ENCODE measurements around the gene SEL1L.
"Not testable (repeated sequence)": the region's sequence is repeated elsewhere in the genome, so short reads cannot be mapped to it uniquely, and the experiment has no call there.

SEL1L gene

GRCh38 chr14:81432219-81432661 is 101.4 kb downstream of the SEL1L start:
- H3K27me3 Mint-ChIP-seq = peaks cover 73% of the 10 kb centered on the region
- ATAC-seq = no peak
- H3K4me1 Mint-ChIP-seq = peaks cover 19% of the 10 kb centered on the region
- no peak overlapping the region for H3K4me3 Mint-ChIP-seq
- no peaks in the 10 kb centered on the region for H3K9me3 Mint-ChIP-seq
- no peak overlapping the region for H3K27ac Mint-ChIP-seq
- no peaks in the 10 kb centered on the region for H3K36me3 Mint-ChIP-seq

- Mint-ChIP-seq H3K9me3 (no peaks in the 10 kb centered on the region), H3K27me3 (peaks cover 74% of the 10 kb centered on the region), H3K4me3 (no peak overlapping the region), H3K36me3 (no peaks in the 10 kb centered on the region), H3K4me1 (peaks cover 9% of the 10 kb centered on the region), H3K27ac (no peak overlapping the region)
- ATAC-seq = no peak
Measured at GRCh38 chr14:81430235-81430634, 103.4 kb downstream of the SEL1L start.

GRCh38 chr14:81429749-81430148 is 103.9 kb downstream of the SEL1L start:
- not testable (repeated sequence) for H3K4me3 Mint-ChIP-seq, H3K27ac Mint-ChIP-seq, ATAC-seq, H3K4me1 Mint-ChIP-seq, H3K36me3 Mint-ChIP-seq, H3K9me3 Mint-ChIP-seq
- H3K27me3 Mint-ChIP-seq = peaks cover 69% of the 10 kb centered on the region

- peaks cover 6% of the 10 kb centered on the region for H3K4me1 Mint-ChIP-seq
- H3K27ac Mint-ChIP-seq = no peak overlapping the region
- ATAC-seq = peak; percentile 74
- no peak overlapping the region for H3K4me3 Mint-ChIP-seq
- no peaks in the 10 kb centered on the region for H3K36me3 Mint-ChIP-seq
- peaks cover 62% of the 10 kb centered on the region for H3K27me3 Mint-ChIP-seq
- no peaks in the 10 kb centered on the region for H3K9me3 Mint-ChIP-seq
Measured at GRCh38 chr14:81429028-81429427, 104.6 kb downstream of the SEL1L start.

DNA sequence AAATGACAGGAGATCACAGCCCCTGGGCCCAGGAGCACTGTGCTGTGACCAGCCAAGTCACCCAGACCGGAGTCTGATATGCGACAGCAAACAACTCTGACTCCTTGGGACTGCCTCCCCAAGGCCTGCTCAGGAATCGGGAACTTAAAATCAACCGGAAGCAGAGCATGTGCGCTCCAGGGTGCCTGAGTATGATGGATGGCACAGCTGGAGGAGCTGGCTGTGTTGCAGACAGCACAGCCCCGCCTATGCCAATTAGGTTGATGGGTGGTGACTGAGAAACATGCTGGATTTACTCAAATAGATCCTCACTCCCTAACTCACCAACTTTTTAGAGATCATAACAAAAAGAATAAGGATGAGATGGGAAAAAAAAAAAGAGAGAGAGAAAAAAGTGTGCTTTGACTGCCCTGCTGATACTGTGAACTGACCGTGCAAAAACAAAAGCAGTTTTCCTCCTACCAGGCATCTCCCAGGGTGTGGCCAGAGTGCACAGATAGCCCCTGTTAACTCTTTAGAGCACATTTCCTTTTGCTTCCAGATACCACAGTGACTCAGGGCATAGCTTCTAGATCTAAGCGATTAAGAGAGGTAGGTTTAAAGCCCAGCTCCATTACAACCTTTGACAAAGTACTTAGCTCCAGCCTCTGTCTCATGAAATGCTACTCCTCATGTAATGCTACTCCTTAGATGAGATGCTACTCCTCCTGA is 106.2 kb downstream of the SEL1L start:
- no peaks in the 10 kb centered on the region for H3K36me3 Mint-ChIP-seq
- H3K27me3 Mint-ChIP-seq = peaks cover 47% of the 10 kb centered on the region
- no peaks in the 10 kb centered on the region for H3K9me3 Mint-ChIP-seq
- peaks cover 6% of the 10 kb centered on the region for H3K4me1 Mint-ChIP-seq
- no peak overlapping the region for H3K4me3 Mint-ChIP-seq
- no peak for ATAC-seq
- H3K27ac Mint-ChIP-seq = no peak overlapping the region

GRCh38 chr14:81423504-81423903 is 110.1 kb downstream of the SEL1L start:
- Mint-ChIP-seq H3K4me1 (peaks cover 6% of the 10 kb centered on the region), H3K4me3 (no peak overlapping the region), H3K9me3 (peaks cover 6% of the 10 kb centered on the region), H3K27me3 (peaks cover 26% of the 10 kb centered on the region), H3K27ac (no peak overlapping the region), H3K36me3 (no peaks in the 10 kb centered on the region)
- ATAC-seq = no peak
